ENCODE data around the gene PGC. TPM values are rescaled to one million over a fixed set of nuclear protein-coding genes. Genes with fewer than 3 reads are reported as not detected.
A peak's percentile ranks its signal among the peaks of the same experiment; 100 is the strongest.

PGC gene
- total RNA-seq, 1 experiment from 2014 or later, result not detected

- Histone ChIP-seq H3K4me2 (ENCODE audit: insufficient read depth, insufficient read length, low read length) (no peak overlapping the region), H2BK5ac (ENCODE audit: insufficient read length, low read length) (no peak overlapping the region), H3K4me1 (ENCODE audit: insufficient read depth, low read length) (no peaks in the 10 kb centered on the region; the same call in 1 of the 2 replicates), H4K20me1 (ENCODE audit: control insufficient read depth, insufficient read depth, insufficient read length) (no peaks in the 10 kb centered on the region), H3K27me3 (ENCODE audit: insufficient read depth, low read length) (no peaks in the 10 kb centered on the region), H2BK15ac (ENCODE audit: low read depth, low read length) (no peak overlapping the region), H3K14ac (ENCODE audit: insufficient read depth, low read length) (no peak overlapping the region), H4K8ac (replicated peaks; ENCODE audit: insufficient read length, low read depth, low read length) (no peak overlapping the region), H2BK20ac (ENCODE audit: low read depth, low read length, poor library complexity, severe bottlenecking) (no peak overlapping the region), H3K9me3 (ENCODE audit: control insufficient read depth, low read depth, low read length) (no peaks in the 10 kb centered on the region), H3K23me2 (ENCODE audit: insufficient read length, low read depth, low read length, poor library complexity, severe bottlenecking) (no peaks in the 10 kb centered on the region), H3K56ac (ENCODE audit: insufficient read length, low read depth, low read length) (no peak overlapping the region), H3K18ac (ENCODE audit: insufficient read length, low read depth, low read length) (no peak overlapping the region), H2AK5ac (ENCODE audit: insufficient read length, low read length) (no peak overlapping the region), H3T11ph (ENCODE audit: low read length) (no peak overlapping the region), H3K9ac (ENCODE audit: extremely low read depth, insufficient read length, low read length) (no peak overlapping the region), H2BK120ac (ENCODE audit: low read depth, low read length, poor library complexity, severe bottlenecking) (no peak overlapping the region), H4K5ac (ENCODE audit: insufficient read length, low read depth, low read length) (no peak overlapping the region), H4K91ac (ENCODE audit: insufficient read length, low read depth, low read length) (no peak overlapping the region), H3K79me2 (ENCODE audit: insufficient read depth, low read length) (no peaks in the 10 kb centered on the region), H3K79me1 (ENCODE audit: insufficient read depth, low read depth, low read length, poor library complexity, severe bottlenecking) (no peaks in the 10 kb centered on the region), H2BK12ac (ENCODE audit: insufficient read length, low read depth, low read length) (no peak overlapping the region), H2AFZ (ENCODE audit: low read length) (no peak overlapping the region), H3K23ac (ENCODE audit: insufficient read length, low read depth, low read length) (no peak overlapping the region), H3K27ac (ENCODE audit: insufficient read length, low read depth, low read length) (no peak overlapping the region), H3K4ac (ENCODE audit: low read depth, low read length) (no peak overlapping the region)
- Mint-ChIP-seq H3K27me3 (ENCODE audit: low read depth) (peaks cover 13% of the 10 kb centered on the region), H3K4me3 (no peak overlapping the region; a peak in 1 of 5 replicates), H3K36me3 (ENCODE audit: insufficient read depth in 1 of 3, low read depth in 3 of 3) (no peaks in the 10 kb centered on the region), H3K27ac (no peak overlapping the region), H3K4me1 (peaks cover 10 to 16% of the 10 kb centered on the region in 2 experiments), H3K9me3 (no peaks in the 10 kb centered on the region)
- TF ChIP-seq, protein P1, sequence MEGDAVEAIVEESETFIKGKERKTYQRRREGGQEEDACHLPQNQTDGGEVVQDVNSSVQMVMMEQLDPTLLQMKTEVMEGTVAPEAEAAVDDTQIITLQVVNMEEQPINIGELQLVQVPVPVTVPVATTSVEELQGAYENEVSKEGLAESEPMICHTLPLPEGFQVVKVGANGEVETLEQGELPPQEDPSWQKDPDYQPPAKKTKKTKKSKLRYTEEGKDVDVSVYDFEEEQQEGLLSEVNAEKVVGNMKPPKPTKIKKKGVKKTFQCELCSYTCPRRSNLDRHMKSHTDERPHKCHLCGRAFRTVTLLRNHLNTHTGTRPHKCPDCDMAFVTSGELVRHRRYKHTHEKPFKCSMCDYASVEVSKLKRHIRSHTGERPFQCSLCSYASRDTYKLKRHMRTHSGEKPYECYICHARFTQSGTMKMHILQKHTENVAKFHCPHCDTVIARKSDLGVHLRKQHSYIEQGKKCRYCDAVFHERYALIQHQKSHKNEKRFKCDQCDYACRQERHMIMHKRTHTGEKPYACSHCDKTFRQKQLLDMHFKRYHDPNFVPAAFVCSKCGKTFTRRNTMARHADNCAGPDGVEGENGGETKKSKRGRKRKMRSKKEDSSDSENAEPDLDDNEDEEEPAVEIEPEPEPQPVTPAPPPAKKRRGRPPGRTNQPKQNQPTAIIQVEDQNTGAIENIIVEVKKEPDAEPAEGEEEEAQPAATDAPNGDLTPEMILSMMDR (conservative IDR thresholded peaks at IDR 0.05), result peak; percentile 95
- peak; percentile 81 for DNase-seq
- no CpG with 5 or more reads among the region's 15 CpGs for WGBS (ENCODE audit: extremely low coverage, insufficient read length, low lambda C conversion rate)
These were observed 41.0 kb downstream of the PGC start for GRCh38 chr6:41705996-41706835.

Data from H9 (cell line).